ENCODE data around the gene EIF3F.

Gene EIF3F

DNA sequence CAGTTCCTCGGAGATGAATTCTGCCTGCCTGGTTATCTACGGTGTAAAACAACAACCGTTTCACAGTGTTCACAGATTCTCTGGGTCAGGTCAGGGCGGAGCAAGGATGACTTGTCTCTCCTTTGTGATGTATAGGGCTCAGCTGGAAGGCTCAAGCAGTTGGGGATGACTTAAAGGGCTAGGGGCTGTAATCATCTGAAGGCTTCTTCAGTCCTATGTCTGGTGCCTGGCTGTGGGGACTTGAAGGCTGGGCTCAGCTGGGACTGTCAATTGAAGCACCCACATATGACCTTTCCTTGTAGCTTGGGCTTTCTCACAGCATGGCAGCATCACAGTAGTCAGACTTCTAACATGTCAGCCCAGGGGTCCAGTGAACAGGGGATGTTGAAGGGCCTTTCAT, 29.3 kb downstream of the EIF3F start:
- Mint-ChIP-seq H3K27ac (no peak overlapping the region), H3K4me1 (peaks cover 17% of the 10 kb centered on the region), H3K27me3 (ENCODE audit: low read depth) (peaks cover 63% of the 10 kb centered on the region), H3K9me3 (no peaks in the 10 kb centered on the region), H3K36me3 (ENCODE audit: low read depth) (no peaks in the 10 kb centered on the region), H3K4me3 (no peak overlapping the region)
- TF ChIP-seq, protein P1, sequence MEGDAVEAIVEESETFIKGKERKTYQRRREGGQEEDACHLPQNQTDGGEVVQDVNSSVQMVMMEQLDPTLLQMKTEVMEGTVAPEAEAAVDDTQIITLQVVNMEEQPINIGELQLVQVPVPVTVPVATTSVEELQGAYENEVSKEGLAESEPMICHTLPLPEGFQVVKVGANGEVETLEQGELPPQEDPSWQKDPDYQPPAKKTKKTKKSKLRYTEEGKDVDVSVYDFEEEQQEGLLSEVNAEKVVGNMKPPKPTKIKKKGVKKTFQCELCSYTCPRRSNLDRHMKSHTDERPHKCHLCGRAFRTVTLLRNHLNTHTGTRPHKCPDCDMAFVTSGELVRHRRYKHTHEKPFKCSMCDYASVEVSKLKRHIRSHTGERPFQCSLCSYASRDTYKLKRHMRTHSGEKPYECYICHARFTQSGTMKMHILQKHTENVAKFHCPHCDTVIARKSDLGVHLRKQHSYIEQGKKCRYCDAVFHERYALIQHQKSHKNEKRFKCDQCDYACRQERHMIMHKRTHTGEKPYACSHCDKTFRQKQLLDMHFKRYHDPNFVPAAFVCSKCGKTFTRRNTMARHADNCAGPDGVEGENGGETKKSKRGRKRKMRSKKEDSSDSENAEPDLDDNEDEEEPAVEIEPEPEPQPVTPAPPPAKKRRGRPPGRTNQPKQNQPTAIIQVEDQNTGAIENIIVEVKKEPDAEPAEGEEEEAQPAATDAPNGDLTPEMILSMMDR (IDR thresholded peaks at IDR 0.05; ENCODE audit: unreplicated experiment in 3 of 3) = no peak

DNA sequence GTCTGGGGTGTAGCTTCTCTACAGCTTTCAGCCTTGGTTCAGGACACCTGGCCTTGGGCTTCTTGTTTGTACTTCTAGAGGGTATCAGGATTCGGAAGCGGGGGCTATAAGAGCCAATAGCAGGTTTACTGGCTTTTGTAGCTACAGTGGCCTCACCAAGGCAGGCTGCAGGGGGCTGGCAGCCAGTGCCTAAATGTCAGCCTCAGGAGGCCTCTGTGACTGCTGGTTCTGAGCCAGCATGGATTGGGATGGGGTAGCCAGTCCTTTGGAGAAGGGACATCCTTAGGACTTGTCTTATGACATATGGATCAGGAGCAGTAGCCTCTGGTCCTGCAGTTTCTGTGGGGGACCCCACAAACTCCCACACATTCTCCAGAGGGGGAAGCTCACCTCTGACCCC, 29.9 kb downstream of the EIF3F start:
- TF ChIP-seq, protein P1 (IDR thresholded peaks at IDR 0.05; ENCODE audit: unreplicated experiment in 3 of 3) = no peak
- Mint-ChIP-seq H3K9me3 (no peaks in the 10 kb centered on the region), H3K27ac (no peak overlapping the region), H3K4me3 (no peak overlapping the region), H3K27me3 (ENCODE audit: low read depth) (peaks cover 66% of the 10 kb centered on the region), H3K36me3 (ENCODE audit: low read depth) (no peaks in the 10 kb centered on the region), H3K4me1 (peaks cover 17% of the 10 kb centered on the region)

DNA sequence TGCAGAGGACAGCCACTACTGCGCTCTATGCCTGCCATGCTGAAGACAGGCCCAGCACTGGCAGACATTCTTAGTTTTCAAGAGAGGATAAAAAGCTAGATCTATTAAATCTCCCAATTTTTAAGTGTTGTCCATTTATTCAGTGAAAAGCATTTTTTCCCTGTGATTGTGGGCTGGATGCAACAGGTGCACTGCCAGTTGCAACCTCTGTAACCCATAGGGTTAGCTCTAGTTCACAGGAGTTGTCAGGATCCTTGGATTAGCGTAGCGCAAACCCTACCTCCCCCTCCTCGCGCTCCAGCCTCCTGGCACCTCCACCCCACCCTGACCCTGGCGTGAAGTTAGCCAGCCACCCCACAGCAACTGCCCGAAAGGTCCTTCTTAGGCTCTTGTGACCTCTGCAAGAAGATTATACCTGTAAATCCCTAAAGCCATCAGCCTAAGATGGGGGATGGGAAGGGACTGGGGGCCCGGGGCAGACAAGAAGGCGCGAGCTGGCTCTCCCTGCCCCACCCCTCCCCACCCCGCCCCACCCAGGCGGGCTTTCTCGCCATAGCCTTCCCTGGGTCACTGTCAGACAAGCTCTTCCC, 30.9 kb downstream of the EIF3F start:
- no peaks in the 10 kb centered on the region for H3K9me3 Mint-ChIP-seq
- peaks cover 66% of the 10 kb centered on the region for H3K27me3 Mint-ChIP-seq (ENCODE audit: low read depth)
- no peaks in the 10 kb centered on the region for H3K36me3 Mint-ChIP-seq (ENCODE audit: low read depth)
- H3K4me3 Mint-ChIP-seq = peak overlapping the region; percentile 82 to 88 (median 86)
- H3K27ac Mint-ChIP-seq = no peak overlapping the region
- TF ChIP-seq, protein P1 (IDR thresholded peaks at IDR 0.05; ENCODE audit: unreplicated experiment in 3 of 3) = no peak
- peaks cover 17% of the 10 kb centered on the region for H3K4me1 Mint-ChIP-seq

DNA sequence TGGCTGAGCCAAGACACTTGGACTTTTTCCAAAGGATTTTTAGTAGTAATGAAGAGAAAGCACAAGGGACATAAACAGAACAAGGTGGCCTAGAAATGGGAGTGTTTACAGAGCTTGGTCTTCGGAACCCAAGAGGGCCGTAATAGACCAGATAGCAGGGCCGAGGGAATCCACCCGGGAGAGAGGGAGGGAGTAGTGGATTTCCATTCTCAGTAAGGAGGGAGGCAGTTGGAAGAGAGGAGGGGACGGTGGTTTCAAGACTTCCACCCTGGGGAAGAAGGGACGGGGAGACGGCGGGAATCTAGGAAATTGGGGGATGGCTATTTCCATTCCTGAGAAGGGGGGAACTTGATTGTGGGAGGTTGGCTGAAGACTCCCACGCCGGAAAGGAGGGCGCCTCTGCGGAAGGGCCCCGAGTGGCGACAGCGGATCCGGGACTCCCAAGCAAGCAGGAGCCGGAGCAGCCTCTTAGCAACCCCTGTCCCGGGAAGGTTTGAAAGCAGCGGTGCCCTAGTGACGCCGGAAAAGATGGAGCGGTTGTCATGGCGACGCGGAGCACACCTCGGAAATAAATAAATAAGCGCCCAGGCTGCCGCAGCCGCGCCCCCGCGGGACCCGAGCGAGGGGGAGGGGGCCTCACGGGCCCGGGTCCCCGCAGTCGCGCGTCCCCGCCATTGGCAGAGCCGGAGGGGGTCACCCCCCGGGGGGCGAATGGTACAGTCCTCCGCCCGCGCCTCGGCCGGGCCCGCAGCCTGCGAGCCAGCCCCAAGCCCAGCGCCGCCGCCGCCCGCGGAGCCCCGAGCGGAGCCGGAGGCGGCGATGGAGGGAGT, 31.6 kb downstream of the EIF3F start:
- TF ChIP-seq, protein P1 (IDR thresholded peaks at IDR 0.05; ENCODE audit: unreplicated experiment in 3 of 3) = no peak
- no peaks in the 10 kb centered on the region for H3K36me3 Mint-ChIP-seq (ENCODE audit: low read depth)

DNA sequence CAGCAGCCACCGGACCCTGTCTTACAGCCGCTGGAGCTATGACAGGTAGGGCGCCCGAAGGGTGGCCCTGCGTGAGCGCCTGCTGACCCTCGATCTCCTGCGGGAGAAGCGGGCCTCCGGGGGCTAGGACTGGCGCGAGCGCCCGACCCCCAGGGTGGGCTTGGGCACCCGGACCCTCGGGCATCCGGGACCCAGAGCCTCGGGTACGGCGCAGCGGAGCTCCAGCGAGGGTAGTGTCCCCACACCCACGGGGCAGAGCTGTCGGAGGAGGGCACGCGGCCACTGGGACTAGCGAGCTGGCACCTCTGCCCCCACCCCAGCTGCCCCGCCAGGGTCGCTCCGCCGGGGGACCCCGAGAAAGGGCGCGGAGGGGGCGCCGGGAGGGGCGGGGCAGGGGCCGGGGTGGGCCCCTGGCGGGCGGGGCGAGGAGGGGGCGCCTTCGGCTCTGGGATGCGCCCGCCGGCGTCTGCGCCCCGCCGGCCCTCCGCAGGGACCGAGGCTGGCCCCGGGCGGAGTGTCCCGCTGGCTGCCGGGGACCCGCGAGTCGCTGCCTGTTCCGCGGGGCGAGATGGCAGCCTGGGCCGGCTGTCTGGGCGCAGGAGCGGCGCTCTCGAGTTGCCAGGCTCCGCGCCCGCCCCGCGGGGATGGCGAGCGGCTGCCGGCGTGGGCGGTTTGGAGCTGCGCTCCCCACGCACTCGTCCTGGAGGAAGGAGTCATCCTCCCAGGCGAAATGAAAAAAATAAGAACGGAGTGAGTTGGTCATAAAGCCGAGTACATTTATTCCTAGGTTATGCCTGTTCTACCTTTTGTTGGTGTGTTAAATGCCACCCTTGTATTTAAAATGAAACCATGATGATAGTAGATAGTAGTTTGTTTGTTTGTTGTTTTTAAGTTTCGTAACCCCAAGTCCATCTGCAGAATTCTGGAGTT, 32.4 kb downstream of the EIF3F start:
- peaks cover 65% of the 10 kb centered on the region for H3K27me3 Mint-ChIP-seq (ENCODE audit: low read depth)
- H3K9me3 Mint-ChIP-seq = no peaks in the 10 kb centered on the region
- H3K4me1 Mint-ChIP-seq = peaks cover 17% of the 10 kb centered on the region
- H3K36me3 Mint-ChIP-seq (ENCODE audit: low read depth) = no peaks in the 10 kb centered on the region
- peak overlapping the region; percentile 80 to 82 (median 81) for H3K4me3 Mint-ChIP-seq
- no peak overlapping the region for H3K27ac Mint-ChIP-seq
- TF ChIP-seq, protein P1 (IDR thresholded peaks at IDR 0.05; ENCODE audit: unreplicated experiment in 3 of 3) = no peak

More for the DNA sequence above, 31.6 kb downstream of the EIF3F start:
- H3K4me1 Mint-ChIP-seq = peaks cover 17% of the 10 kb centered on the region
- peak overlapping the region; percentile 82 to 88 (median 86) for H3K4me3 Mint-ChIP-seq
- H3K27ac Mint-ChIP-seq = peak overlapping the region in 2 of 3 experiments; percentile 4 to 5
- no peaks in the 10 kb centered on the region for H3K9me3 Mint-ChIP-seq
- peaks cover 66% of the 10 kb centered on the region for H3K27me3 Mint-ChIP-seq (ENCODE audit: low read depth)

Measured in nephron (organoid).